ENCODE measurements around the gene ATG101.
"Not testable (repeated sequence)": the region's sequence is repeated elsewhere in the genome, so short reads cannot be mapped to it uniquely, and the experiment has no call there.

Gene ATG101

DNA sequence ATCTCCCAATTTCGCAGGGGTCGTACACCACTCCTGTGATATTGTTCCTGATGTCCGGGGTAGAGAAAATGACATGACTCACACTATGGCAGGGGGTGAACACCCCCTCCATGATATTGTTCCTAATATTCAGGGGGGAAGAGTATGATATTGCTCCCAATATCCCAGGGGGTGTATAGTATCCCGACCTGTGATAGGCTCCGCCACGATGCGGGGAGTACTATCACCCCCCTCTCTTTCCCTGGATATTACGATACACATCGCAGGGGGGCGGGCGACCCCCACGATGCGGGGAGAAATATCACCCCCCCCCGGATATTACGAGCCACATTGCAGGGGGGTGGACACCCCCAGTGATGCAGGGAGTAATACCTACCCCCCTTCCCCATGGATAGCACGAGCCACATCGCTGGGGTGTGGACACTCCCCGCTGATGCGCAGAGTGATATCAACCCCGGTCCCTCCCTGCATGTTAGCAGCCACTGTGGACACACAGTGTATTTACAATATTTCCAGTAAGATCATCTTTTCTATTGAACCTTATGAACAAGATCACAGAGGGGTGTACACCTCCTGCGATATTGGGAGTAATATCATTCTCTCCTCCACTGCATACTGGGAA is 27.4 kb downstream of the ATG101 start:
- no peak for DNase-seq (ENCODE audit: low spot score)

DNA sequence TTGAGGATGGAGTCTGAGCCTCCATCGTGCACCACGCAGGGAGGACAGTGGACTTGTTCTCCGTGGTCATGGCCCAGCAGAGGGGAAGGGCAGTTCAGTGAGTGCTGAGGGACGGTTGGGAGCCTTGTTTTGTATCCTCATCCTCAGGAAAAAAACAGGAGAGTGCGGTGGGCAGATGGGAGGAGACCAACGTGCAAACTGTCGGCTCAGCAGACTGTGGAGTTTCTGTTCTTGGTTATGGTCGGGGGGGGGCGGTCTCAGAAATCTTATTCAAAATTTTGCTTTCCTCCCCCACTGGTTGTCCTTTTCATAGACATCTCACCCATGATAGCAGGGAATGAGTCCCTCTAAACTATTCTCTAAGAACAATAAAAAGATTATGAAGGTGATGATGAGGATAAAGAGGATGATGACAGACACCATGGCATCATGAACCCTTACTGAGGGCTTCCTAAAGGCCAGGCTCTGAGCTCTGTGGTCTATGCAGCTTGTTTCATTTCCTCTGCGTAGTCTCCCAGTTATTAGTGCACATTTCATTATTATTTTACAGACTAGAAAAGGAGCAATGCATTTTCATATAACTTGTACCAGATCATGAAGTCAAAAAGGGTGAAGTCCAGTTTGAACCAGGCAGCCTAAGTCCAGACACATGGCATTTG is 34.8 kb downstream of the ATG101 start:
- peak; percentile 4 for DNase-seq (ENCODE audit: low spot score)

DNA sequence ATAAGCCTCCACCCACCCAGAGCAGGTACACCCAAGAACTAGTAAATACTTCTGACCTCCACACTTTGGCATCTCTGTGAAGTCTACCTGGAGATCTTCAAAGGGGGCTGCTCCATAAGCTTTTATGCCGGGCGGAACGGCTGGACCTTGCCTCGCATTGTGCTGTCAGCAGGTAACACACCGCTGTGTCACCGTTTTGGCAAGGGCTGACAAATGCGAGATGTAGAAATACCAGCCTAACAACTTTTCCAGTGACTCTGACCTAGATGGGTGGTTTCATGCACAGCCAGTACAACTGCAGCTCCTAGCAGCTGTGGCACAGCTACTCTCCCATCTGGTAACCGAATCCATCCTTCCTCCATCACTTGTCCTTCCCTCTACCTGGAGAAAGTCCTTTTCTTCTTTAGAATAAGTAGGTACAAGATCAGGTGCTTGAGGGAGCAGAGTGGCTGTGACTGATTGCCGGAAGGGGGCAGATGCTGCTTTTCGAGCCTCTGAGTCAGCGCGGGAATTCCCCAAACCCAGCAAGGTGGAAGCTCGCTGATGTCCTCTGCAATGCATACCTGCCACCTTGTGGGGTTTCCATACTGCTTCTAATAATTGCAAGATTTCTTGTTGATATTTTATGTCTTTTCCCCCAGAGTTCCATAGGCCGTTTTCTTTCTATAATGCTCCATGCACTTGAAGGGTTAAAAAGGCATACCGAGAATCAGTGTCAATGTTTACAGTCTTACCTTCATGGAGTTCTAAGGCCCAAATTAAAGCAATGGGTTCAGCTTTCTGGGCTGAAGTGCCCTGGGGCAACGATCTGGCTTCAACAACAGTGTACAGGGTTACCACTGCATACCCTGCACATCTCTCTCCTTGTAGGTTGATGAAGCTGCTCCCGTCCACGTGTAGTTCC is 46.7 kb downstream of the ATG101 start:
- not testable (repeated sequence) for DNase-seq (ENCODE audit: low spot score)

DNA sequence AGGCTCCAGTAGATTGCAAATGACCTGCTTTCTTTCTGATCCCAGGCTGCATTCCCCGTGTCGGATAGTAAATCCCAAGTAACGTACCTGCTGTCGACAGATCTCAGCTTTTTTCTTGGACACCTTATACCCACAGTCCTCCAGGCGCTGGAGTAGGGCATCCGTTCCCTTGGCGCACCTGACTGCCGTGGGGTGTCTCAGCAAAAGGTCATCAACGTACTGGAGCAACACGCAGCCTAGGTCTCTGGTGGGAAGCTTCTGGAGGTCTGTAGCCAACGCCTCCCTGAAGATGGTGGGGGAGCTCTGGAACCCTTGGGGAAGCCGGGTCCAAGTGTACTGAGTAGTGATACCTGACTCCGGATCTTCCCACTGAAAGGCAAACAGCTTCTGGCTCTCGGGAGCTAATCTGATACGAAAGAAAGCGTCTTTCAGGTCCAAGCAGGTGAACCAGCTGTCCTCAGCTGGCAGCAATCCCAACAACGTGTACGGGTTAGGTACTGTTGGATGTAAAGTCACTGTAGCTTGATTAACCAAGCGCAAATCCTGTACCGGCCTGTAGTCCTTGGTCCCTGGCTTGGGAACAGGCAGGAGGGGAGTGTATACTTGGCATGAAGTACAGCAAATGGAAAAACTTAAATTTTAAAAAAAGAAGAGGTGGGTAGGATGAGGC is 48.2 kb downstream of the ATG101 start:
- not testable (repeated sequence) for DNase-seq (ENCODE audit: low spot score)

DNA sequence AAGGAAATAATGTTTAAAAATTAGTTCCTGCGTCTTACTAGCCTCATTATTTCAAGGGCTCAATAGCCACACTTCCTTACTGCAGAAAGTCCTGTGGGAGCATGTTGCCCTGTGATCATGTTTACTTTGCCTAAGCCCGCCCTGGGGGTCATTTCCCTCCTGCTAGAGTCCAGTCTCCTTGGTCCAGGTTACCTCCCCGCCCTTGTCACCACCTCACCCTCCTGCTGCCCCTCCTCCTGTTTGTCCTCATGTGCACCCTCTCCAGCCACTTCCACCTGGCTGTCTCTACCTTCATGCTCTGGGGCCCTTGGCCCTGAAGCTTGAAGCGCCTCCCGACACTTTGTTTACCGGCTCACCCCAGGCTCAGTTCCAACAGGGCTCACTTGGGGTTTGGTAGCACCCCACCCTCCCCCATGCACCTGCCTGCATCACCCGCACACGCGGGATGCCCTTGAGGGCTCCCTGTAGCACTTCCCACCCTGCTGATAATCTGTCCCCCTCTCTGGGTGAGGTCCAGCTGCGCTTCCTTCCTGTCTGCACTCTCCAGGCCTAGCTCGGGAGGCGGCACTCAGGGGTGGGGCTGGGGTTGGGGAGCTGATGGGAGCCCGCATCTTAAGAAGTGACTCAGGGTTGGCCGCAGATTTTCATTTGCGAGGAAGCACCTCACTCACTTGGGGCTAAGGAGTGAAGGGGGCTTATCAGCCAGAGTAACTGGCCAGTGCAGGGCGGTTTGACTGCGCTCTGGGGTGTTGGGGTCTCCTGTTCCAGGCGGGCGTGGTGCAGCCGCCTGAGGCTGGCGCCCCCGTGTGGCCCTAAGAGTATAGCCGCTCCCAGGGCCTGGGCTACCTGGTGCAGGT is 49.8 kb downstream of the ATG101 start:
- peak; percentile 81 for DNase-seq (ENCODE audit: low spot score)

DNA sequence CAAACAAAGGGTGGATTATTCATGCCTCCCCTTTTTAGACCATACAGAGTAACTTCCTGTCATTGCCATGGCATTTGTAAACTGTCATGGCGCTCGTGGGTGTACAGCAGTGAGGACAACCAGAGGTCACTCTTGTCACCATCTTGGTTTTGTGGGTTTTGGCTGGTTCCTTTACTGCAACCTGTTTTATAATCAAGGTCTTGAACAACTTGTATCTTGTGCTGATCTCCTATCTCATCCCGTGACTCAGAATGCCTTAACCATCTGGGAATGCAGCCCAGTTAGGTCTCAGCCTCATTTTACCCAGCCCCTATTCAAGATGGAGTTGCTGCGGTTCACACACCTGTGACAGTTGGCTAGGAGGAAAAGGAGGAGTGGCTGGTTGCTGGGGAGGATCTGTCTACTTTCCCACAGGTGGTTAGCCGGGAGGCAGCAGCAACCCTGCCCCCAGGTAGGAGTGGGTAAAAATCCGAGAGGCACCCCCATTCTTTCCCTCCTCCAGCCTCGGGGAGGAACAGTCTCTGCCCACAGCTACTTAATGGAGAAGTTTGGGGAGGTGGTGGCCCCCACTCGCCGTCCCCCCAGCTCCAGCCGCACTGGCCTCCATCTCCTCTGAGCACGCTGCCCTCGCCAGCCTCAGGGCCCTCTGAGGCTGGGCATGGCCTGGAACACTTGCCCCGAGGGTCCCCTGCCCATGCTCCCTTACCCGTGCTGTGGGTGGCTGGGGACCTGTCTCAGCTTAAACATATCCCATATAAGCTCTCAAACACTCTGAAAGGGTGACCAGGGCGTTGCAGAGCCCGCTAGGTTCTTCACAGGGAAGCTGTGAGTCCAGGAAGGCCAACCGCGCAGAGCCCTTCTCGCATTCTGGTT is 51.4 kb downstream of the ATG101 start:
- peak; percentile 1 for DNase-seq (ENCODE audit: low spot score)

DNA sequence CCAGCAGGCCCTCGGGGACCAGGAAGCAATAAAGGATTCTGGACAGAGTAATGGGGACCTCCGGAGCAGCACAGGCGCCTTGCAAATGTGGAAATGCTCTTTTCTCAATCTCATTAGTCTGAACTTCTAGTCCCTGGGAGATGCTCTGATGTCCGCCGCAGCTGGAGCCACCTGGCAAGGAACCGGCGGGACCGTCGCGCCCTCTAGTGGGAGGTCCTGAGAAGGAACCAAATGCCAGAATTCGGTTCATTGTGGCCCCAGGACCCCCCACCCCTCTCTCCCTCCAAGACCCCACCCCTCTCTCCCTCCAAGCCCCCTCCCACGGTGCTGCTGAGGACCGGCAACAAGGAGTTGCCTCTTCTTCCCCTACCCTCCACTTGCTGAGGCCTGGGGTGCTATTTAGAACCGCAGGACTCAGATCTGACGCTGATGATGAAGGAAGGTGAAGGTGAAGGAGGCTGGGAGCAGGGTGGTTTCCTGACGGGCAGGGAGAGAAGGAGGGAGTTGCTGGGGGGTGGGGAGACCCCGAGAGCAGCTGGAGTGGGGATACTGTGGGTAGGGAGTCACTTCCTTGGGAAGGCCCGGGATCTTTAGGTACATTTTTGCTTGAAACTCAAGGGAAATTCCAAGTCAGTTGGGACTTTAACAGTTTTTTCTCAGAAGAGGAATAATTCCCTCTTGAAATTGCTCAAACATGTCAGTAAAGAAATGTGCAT is 52.2 kb downstream of the ATG101 start:
- DNase-seq (ENCODE audit: low spot score): peak; percentile 76

DNA sequence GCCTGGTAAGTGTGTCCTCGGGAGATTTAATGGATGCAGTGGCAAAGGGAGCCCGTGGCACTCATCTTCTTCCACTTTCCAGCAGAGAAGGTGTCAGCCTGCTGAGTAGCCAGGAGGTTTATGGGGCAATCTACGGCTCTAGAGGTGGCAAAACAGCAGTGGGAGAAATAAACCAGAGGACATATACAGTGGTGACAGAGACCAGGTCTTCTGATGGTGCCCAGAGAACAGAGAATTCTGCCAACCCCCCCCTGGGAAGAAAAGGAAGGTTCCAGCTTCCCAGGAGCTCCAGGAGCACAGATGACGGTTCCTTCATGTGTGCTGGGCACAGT is 52.7 kb downstream of the ATG101 start:
- DNase-seq (ENCODE audit: low spot score): peak; percentile 1

DNA sequence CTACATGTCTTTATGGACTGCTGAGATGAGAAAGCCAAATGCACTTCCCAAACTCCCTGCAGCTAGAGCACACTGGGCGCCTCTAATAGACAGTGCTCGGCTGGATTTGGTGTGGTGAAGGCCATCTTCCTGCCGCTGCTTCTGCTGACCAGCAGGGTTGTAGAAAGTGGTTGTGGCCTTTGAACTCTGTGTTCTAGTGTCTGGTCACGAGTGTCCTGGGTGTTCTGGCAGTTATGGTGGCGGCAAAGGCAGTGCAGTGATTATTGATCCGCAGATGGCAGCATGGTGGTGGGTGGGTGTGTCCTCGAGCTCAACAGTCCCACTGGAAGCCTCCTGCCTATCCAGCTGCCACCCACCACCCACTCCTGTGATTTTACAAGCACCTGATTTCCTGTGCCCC is 53.1 kb downstream of the ATG101 start:
- no peak for DNase-seq (ENCODE audit: low spot score)

DNA sequence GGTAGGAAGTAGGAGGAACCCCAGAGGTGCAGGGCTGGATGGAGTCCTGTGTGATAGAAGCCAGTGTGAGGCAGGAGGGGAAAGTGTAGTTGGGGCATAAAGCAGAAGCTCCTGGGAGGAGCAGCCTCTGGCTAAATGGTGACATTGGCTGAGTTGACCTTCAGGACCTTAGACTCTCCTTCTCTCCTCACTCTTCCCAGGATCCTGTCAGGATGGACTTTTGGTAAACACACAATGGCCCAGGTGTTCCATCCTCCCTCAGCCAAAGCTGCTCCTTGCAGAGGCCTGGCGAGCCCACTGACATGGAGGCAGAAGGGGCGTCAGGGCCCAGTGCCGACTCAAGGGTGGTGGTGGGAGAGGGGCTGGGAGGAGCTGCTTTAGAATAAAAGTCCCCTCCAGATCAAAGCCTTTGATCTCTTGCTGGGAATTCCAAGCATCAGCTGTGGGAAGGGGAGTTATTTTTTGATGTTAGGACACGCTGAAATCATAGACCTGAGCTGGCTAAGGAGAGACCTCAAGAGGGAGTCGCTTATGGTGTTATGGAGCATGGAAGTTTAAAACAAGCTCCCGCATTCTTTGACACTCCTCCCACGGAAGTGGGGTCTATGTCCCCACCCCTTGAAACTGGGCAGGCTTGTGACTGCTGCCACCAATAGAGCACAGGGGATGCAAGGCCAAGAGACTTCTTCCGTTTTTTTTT is 53.9 kb downstream of the ATG101 start:
- peak; percentile 39 for DNase-seq (ENCODE audit: low spot score)

DNA sequence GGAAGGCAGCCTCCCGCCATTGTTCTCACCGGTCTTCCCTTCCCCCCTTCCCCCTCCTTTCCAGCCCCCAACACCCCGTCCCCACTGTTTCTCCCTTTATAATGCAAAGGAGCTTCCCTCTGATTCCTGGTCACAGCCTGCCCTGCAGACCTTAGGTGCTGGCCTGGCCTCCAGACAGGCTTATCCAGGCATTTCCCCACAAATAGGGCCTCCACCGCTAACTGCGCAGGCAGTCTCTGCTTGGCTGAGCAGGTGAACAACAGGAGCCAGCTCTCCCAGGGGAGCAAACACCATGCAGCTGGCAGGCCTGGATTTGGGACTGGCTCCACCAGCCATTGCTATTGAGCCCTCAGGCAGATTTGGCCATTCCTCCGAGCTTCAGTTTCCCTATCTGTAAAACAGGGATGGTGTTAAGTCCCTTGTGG is 55.7 kb downstream of the ATG101 start:
- DNase-seq (ENCODE audit: low spot score): peak; percentile 2

DNA sequence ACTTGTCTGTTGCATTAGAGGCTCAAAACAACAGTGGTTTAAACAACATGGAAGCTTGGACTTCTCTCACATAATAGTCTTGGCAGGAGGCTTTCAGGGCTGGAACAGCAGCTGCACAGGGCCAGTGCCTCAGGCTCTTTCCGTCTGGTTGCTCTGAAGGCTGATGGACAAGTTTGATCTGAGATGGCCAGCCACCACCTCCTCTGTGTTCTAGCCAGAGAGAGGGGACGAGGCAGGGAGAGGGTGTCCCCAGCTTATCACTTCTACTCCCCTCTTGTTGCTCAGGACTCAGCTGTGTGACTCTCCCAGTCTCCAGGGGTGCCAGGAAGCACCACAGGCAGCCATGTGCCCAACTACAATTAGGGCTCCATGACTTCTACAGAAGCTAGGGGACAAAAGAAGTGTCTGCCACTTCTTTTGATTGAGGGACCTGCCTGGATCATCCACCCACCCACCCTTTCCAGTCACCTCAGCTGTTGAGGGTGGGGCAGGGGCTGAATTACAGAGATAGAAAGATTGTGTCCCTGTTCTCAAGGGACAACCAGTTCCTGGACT is 56.3 kb downstream of the ATG101 start:
- no peak for DNase-seq (ENCODE audit: low spot score)
